ENCODE results near the gene SPATA21. TPM values are rescaled to one million over a fixed set of nuclear protein-coding genes. Genes with fewer than 3 reads are reported as not detected.

Gene SPATA21
- total and polyA plus RNA-seq, 10 of the 15 experiments (the other 5 are each of a cell fraction or from before 2014, with no cell fraction given) = 0.05 to 1.1 (median 0.24) TPM; not detected in 1

DNA sequence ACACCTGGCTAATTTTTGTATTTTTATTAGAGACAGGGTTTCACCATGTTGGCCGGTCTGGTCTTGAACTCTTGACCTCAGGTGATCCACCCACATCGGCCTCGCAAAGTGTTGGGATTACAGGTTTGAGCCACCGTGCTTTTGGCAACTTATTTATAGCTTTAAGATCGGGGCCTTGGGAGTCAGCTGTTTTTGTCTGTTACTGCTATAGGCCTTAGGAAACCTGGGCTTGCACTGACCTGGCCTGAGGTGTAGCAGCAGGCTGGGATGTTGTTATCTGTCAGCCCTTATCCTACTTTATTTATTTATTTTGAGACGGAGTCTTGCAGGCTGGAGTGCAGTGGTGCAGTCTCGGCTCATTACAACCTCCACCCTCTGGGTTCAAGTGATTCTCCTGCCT is 58.8 kb downstream of the SPATA21 start (continued):
- no peak for TF ChIP-seq SIN3A (IDR thresholded peaks at IDR 0.05; ENCODE audit: low read depth, low read length)
- TF ChIP-seq GATAD2B (conservative IDR thresholded peaks at IDR 0.05; ENCODE audit: low read depth) = no peak
- no peak for TF ChIP-seq SMAD1 (IDR thresholded peaks at IDR 0.05; ENCODE audit: low read depth, partially characterized antibody)
- no peak for TF ChIP-seq IKZF1 (conservative IDR thresholded peaks at IDR 0.05)

DNA sequence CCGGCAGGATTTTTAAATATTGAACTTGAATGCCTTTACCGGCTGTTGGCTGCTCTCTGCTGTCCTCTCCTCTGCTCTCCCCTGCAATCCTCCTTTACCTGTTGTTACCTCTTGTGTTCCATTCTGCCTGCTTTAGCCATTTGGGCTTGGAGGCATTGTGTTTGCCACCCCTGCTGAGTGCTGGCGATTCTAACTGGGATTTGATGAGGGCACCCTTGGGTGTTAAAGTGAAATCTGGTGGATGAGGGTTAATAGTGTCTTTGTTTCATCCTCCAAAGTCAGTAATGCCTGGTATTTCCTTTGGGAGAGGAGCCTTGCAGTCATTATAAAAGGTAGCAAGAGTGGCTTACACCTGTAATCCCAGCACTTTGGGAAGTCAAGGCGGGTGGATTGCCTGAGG is 60.3 kb downstream of the SPATA21 start:
- no peak overlapping the region; the same call in 1 of the 2 replicates for H3K9ac ChIP-seq (ENCODE audit: control insufficient read depth, insufficient read depth, low read length)
- peaks cover 6% of the 10 kb centered on the region for H3K4me1 ChIP-seq (ENCODE audit: control insufficient read depth, insufficient read depth, low read length)
- H4K20me1 ChIP-seq (ENCODE audit: control insufficient read depth, insufficient read depth) = peaks cover 25% of the 10 kb centered on the region
- no peak for ATAC-seq
- H3K27ac ChIP-seq (ENCODE audit: control insufficient read depth, insufficient read depth) = no peak overlapping the region
- ChIA-PET SMC1A (ENCODE audit: uncharacterized antibody, unreplicated experiment) (interaction anchor here (1.3 kb wide), 1 partner anchor 12 kb away, joined by 4 read pairs; no protein-coding TSS in a partner anchor), RAD21 (ENCODE audit: unreplicated experiment) (no interaction called here), CTCF (interaction anchor here (1.4 kb wide), 1 partner anchor 14 kb away, joined by 7 read pairs; no protein-coding TSS in a partner anchor), POLR2A (interaction anchor here (0.7 kb wide), 1 partner anchor 10 kb away, joined by 4 read pairs; no protein-coding TSS in a partner anchor)
- no peaks in the 10 kb centered on the region for H3K9me3 ChIP-seq (replicated peaks; ENCODE audit: control insufficient read depth, insufficient read depth, low read length)
- BruUV-seq (replicated peaks) = no TSS peak
- FAIRE-seq = peak; percentile 13
- H3K79me2 ChIP-seq (ENCODE audit: control insufficient read depth, insufficient read depth, low read length) = peaks cover 91% of the 10 kb centered on the region
- peaks cover 4 to 5% of the 10 kb centered on the region in 2 experiments; a peak in 3 of 4 replicates for H3K36me3 ChIP-seq (ENCODE audit: control insufficient read depth in 2 of 2, insufficient read depth in 2 of 2, low read length in 1 of 2)
- H3K27me3 ChIP-seq (replicated peaks in 1 of 2; ENCODE audit: control insufficient read depth in 2 of 2, insufficient read depth in 2 of 2, low read length in 1 of 2) = no peaks in the 10 kb centered on the region
- in situ Hi-C loops (cut with MboI) = no loop called here
- H2AFZ ChIP-seq (ENCODE audit: control insufficient read depth, low read depth, low read length) = no peak overlapping the region
- H3K4me3 ChIP-seq = no peak overlapping the region
- intact Hi-C loops (cut with micrococcal nuclease; ENCODE audit: unreplicated experiment) = no loop called here
- DNase-seq (ENCODE audit: low read depth, low spot score) = no peak
- H3K4me2 ChIP-seq (ENCODE audit: control insufficient read depth, insufficient read depth) = 0 out of 2 replicates have a peak overlapping the region, but pooled peaks have one; percentile 7
- WGBS (ENCODE audit: insufficient coverage, insufficient replicate concordance, low lambda C conversion rate, missing lambda C conversion rate) = 54% methylated on average over 4 of the region's 4 CpGs
- TF ChIP-seq BMI1 (IDR thresholded peaks at IDR 0.05; ENCODE audit: borderline replicate concordance) (no peak), ZNF274 (IDR thresholded peaks at IDR 0.05; ENCODE audit: insufficient read depth, insufficient read length) (no peak), ZNF217 (IDR thresholded peaks at IDR 0.05) (no peak), NR2C1 (IDR thresholded peaks at IDR 0.05) (no peak), ZNF622 (IDR thresholded peaks at IDR 0.05) (no peak), ETV6 (conservative IDR thresholded peaks at IDR 0.05 in 1 of 2, IDR thresholded peaks at IDR 0.05 in 1 of 2; ENCODE audit: borderline replicate concordance in 1 of 2, low read depth in 1 of 2) (no peak), POLR2A (IDR thresholded peaks at IDR 0.05; ENCODE audit: low read depth, low read length) (no peak), CHD1 (IDR thresholded peaks at IDR 0.05; ENCODE audit: low read depth, low read length) (no peak), KAT2A (conservative IDR thresholded peaks at IDR 0.05; ENCODE audit: control insufficient read depth, low read depth, low read length) (no peak), YY1 (IDR thresholded peaks at IDR 0.05; ENCODE audit: low read depth, low read length) (no peak), GATAD2B (conservative IDR thresholded peaks at IDR 0.05; ENCODE audit: low read depth) (no peak)
- TF ChIP-seq, protein P1, sequence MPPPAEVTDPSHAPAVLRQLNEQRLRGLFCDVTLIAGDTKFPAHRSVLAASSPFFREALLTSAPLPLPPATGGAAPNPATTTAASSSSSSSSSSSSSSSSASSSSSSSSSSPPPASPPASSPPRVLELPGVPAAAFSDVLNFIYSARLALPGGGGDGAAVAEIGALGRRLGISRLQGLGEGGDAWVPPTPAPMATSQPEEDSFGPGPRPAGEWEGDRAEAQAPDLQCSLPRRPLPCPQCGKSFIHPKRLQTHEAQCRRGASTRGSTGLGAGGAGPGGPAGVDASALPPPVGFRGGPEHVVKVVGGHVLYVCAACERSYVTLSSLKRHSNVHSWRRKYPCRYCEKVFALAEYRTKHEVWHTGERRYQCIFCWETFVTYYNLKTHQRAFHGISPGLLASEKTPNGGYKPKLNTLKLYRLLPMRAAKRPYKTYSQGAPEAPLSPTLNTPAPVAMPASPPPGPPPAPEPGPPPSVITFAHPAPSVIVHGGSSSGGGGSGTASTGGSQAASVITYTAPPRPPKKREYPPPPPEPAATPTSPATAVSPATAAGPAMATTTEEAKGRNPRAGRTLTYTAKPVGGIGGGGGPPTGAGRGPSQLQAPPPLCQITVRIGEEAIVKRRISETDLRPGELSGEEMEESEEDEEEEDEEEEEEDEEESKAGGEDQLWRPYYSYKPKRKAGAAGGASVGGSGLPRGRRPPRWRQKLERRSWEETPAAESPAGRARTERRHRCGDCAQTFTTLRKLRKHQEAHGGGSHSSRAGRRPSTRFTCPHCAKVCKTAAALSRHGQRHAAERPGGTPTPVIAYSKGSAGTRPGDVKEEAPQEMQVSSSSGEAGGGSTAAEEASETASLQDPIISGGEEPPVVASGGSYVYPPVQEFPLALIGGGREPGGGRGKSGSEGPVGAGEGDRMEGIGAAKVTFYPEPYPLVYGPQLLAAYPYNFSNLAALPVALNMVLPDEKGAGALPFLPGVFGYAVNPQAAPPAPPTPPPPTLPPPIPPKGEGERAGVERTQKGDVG (CRISPR knock-in tag; IDR thresholded peaks at IDR 0.05) = no peak
- TF ChIP-seq, protein P2, sequence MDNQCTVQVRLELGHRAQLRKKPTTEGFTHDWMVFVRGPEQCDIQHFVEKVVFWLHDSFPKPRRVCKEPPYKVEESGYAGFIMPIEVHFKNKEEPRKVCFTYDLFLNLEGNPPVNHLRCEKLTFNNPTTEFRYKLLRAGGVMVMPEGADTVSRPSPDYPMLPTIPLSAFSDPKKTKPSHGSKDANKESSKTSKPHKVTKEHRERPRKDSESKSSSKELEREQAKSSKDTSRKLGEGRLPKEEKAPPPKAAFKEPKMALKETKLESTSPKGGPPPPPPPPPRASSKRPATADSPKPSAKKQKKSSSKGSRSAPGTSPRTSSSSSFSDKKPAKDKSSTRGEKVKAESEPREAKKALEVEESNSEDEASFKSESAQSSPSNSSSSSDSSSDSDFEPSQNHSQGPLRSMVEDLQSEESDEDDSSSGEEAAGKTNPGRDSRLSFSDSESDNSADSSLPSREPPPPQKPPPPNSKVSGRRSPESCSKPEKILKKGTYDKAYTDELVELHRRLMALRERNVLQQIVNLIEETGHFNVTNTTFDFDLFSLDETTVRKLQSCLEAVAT (IDR thresholded peaks at IDR 0.05) = no peak

All from GM12878 (cell line).